ENCODE data around the gene STOML3. TPM values are rescaled to one million over a fixed set of nuclear protein-coding genes. Genes with fewer than 3 reads are reported as not detected.
"Not testable (repeated sequence)": the region's sequence is repeated elsewhere in the genome, so short reads cannot be mapped to it uniquely, and the experiment has no call there.

Gene STOML3
- not detected in 2 replicates for total RNA-seq

- no peak for DNase-seq (ENCODE audit: low read depth in 2 of 2)
Measured at GRCh38 chr13:38990693-38991092, at the start of gene STOML3. Gene STOML3, minus strand, starts transcription at chr13:38990831. Its CDS starts 110 bp downstream, at chr13:38990721.

DNA sequence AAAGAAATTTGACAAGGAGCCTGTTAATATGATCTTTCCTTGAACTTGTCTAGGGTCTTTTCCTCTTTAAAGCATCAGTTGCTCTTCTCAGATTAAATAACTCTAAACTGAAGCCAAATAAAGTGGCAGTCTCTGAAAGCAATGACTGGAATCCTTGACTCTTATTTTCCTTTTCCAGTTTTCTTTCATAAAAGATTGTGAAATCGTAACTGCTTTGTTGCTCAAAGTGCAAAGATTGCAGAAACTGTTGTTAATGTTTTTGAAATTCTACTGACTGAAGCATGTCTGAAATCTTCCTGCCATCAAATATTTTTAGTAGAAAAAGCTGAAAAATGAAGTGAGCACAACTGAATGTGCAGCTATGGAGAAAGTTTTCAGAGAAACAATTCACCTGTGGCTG is 49.6 kb upstream of the STOML3 start:
- no peak for DNase-seq (ENCODE audit: low read depth in 2 of 2)

GRCh38 chr13:39039041-39039440 is 48.4 kb upstream of the STOML3 start:
- DNase-seq (ENCODE audit: low read depth in 2 of 2) = peak; percentile 3 to 21

- peak in 1 of 2 donors; percentile 24 for DNase-seq (ENCODE audit: low read depth in 2 of 2)
Measured at GRCh38 chr13:39038569-39039030, 48.0 kb upstream of the STOML3 start.

- DNase-seq (ENCODE audit: low read depth in 2 of 2) = peak; percentile 83 to 89
Measured at GRCh38 chr13:39037880-39038568, 47.4 kb upstream of the STOML3 start, which contains the start of the genes NHLRC3 and PROSER1. Gene NHLRC3, plus strand, starts transcription at chr13:39038456. Its CDS starts 184 bp downstream, at chr13:39038640. Gene PROSER1, minus strand, starts transcription at chr13:39038089. Its CDS starts 847 bp downstream, at chr13:39037242.

DNA sequence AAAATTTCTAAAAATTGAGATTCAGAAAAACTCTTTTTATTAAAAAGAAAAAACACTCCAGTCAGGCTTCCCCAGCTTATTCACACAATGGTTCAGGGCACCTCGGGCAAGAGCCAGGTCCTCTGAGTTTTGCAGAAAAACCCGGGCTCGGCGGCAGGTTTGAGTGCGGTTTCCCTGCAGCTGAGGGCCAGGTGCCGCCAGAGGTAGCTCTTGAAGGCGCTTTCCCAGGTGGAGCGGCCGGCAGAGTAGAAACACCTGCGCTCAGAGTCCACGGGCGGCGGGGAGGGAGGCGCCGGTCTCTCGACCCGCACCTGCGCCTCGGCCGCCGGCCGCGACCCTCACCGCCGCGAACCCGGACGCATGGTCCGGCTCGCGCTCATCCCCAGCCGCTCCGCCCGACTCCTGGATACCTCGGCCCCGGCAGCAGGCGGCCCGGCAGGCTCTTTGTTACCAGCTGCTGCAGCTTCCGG is 46.8 kb upstream of the STOML3 start:
- DNase-seq (ENCODE audit: low read depth in 2 of 2) = no peak

GRCh38 chr13:39036212-39036611 is 45.6 kb upstream of the STOML3 start:
- peak; percentile 39 to 51 for DNase-seq (ENCODE audit: low read depth in 2 of 2)

GRCh38 chr13:39035799-39036198 is 45.2 kb upstream of the STOML3 start:
- DNase-seq (ENCODE audit: low read depth in 2 of 2) = peak in 1 of 2 donors; percentile 11

- DNase-seq (ENCODE audit: low read depth in 2 of 2) = no peak
Measured at GRCh38 chr13:39035204-39035603, 44.6 kb upstream of the STOML3 start.

GRCh38 chr13:39034085-39034484 is 43.5 kb upstream of the STOML3 start:
- no peak for DNase-seq (ENCODE audit: low read depth in 2 of 2)

- DNase-seq (ENCODE audit: low read depth in 2 of 2) = no peak
Measured at GRCh38 chr13:39032150-39032549, 41.5 kb upstream of the STOML3 start.

DNA sequence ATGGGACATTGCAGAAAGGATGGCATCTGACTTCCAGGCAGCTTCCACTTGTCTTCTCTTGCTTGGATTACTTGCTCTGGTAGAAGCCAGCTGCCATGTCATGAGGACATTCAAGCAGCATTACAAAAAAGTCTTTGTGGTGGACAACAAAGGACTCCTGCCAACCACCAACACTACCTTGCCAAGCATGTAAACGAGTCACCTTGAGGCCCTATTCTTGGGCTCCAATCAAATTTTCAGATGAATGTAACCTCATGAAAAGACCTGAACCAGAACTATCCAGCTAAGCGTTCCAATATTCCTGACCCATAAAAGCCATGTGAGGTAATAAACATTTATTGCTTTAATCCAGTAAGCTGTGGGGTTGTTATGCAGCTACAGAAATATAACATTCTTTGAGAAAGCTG is 34.8 kb upstream of the STOML3 start:
- no peak for DNase-seq (ENCODE audit: low read depth in 2 of 2)

- no peak for DNase-seq (ENCODE audit: low read depth in 2 of 2)
Measured at GRCh38 chr13:39023761-39024160, 33.1 kb upstream of the STOML3 start.

- no peak for DNase-seq (ENCODE audit: low read depth in 2 of 2)
Measured at GRCh38 chr13:39023316-39023715, 32.7 kb upstream of the STOML3 start.

DNA sequence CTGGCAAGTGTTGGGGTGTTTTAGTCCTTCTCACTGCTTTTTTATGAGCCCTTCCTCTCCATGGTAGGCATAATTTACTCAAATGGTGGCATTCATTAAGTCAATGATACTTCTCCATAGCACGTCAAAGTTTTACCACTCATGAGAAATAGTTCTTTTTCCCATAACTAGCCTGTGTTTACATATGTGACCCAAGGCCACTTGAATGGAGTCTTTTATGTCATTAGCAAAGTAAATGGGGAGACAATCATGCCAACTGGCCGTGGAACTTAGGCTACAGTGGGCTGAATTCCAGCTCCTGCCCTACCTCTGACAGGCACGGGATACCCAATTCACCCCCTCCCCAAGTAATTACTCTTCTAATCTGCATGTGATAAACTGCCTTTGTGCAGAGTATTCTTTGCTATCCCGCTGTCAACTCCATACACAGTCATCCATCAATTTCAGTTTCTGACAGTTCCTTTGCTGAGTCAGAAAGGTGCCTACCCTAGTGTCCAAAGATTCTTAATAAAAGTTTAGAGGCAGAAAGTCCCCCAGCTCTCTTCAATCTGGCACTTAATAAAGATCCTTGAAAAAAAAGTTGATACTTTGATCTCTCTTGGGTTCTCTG is 30.3 kb upstream of the STOML3 start:
- no peak for DNase-seq (ENCODE audit: low read depth in 2 of 2)

- peak; percentile 44 to 72 for DNase-seq (ENCODE audit: low read depth in 2 of 2)
Measured at GRCh38 chr13:39016787-39017186, 26.2 kb upstream of the STOML3 start.

- DNase-seq (ENCODE audit: low read depth in 2 of 2) = no peak
Measured at GRCh38 chr13:39016087-39016486, 25.5 kb upstream of the STOML3 start.

GRCh38 chr13:39013462-39013861 is 22.8 kb upstream of the STOML3 start:
- DNase-seq (ENCODE audit: low read depth in 2 of 2) = no peak

DNA sequence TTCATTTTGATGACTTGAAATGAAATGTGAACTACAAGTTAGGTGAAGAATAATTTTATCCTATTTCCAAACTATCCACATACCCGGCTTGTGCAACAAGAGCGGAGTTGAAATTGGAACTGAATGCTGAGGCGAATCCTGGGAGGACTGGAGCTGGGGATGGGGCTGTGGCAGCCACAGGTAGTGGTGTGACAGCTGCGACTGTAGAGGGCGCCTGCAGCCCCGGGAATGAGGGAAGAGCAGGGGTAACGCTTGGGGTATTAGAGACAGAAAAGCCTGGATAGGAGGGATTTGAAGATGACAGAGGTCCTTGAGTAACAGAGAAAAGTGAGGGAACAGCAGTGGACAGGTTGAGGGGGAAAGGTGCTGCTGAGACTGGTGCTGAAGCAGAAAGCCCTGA is 22.0 kb upstream of the STOML3 start:
- no peak for DNase-seq (ENCODE audit: low read depth in 2 of 2)

DNA sequence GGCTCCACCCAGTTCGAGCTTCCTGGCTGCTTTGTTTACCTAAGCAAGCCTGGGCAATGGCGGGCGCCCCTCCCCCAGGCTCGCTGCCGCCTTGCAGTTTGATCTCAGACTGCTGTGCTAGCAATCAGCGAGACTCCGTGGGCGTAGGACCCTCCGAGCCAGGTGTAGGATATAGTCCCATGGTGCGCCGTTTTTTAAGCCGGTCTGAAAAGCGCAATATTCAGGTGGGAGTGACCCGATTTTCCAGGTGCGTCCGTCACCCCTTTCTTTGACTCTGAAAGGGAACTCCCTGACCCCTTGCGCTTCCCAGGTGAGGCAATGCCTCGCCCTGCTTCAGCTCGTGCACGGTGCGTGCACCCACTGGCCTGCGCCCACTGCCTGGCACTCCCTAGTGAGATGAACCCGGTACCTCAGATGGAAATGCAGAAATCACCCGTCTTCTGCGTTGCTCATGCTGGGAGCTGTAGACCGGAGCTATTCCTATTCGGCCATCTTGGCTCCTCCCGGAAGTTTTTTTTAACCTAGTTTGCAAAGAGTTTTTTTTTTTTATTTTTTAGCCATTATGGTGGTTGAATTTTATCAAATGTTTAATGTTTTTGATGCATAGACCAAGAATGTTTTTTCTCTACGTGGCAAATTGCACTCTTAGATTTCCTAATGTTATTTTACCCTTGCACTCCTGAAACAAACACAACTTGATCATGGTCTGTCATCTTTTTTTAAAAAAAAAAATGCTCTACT is 15.9 kb upstream of the STOML3 start:
- DNase-seq (ENCODE audit: low read depth in 2 of 2) = not testable (repeated sequence)

- no peak for DNase-seq (ENCODE audit: low read depth in 2 of 2)
Measured at GRCh38 chr13:38998739-38999138, 8.1 kb upstream of the STOML3 start.

DNA sequence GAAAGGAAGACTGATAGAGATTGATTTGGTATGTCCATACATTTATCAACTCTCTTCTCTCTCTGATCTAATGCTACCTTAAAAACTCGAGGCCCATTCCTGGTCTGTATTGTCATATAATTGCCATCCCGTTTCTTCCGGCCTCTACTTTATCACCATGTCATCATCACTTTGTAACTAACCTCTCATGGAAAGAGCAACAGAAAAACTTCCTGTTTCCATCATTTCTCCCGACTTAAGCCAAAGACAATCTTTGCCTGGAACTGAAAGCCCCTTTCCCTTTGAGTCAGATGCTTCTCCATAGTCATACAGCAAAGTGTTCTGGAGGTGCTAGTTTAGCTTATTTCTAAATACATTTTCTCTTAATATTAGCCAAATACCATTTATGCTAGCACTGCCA is 2.8 kb upstream of the STOML3 start:
- peak; percentile 6 to 79 for DNase-seq (ENCODE audit: low read depth in 2 of 2)
